Stimulated activated memory B cell treated with anti-CD40 and anti-IgM and Interleukin-4, amounts not matched to agents 10 μg/mL and 1 μg/mL and 100 μg/mL, for 72 hours (primary cell): ENCODE results near the gene NUCB1.
A peak's percentile ranks its signal among the peaks of the same experiment; 100 is the strongest.

Source experiments
- ATAC-seq: fragments of 150-1000 bp; cut with Tn5 transposase; 2 replicates; pipeline ENCODE4 v1.10.0; 2021
- H3K27ac Mint-ChIP-seq: one replicate; pipeline ENCODE4 v1.8.0; 2022; ENCODE audit warnings: mild to moderate bottlenecking, mixed read lengths
- H3K27me3 Mint-ChIP-seq: one replicate; pipeline ENCODE4 v1.8.0; 2022; ENCODE audit warnings: mixed read lengths
- H3K36me3 Mint-ChIP-seq: one replicate; pipeline ENCODE4 v1.8.0; 2022; ENCODE audit warnings: mixed read lengths
- H3K4me1 Mint-ChIP-seq: one replicate; pipeline ENCODE4 v1.8.0; 2022; ENCODE audit warnings: mixed read lengths
- H3K4me3 Mint-ChIP-seq: one replicate; pipeline ENCODE4 v1.8.0; 2022; ENCODE audit warnings: mild to moderate bottlenecking, moderate library complexity, mixed read lengths
- H3K9me3 Mint-ChIP-seq: one replicate; pipeline ENCODE4 v1.8.0; 2022; ENCODE audit warnings: mixed read lengths

NUCB1 gene

DNA sequence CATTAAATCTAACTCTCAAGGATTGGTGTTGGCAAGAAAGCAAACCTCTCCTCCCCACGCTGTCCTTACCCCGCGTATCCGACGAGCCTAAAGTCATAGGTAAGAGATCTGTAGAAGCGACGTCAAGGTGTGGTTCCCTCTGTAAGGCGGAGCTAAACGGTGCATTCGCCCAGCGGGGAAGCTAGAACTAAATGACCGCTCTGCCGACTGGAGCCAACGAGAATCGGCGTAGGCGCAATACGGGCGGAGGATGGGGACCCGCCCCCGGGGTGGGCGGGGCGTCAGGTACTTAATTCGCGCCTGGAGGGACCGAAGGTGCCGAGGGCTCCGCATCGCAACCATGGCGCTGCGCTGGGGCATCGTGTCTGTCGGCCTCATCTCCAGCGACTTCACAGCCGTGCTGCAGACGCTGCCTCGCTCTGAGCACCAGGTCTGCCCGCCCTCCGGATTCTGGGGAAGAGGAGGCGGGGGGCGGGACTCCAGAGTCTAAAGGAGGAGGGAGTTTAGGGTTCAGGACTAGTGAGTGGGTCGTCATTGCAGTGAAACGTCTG lies 33.3 kb downstream of the NUCB1 start, which contains the start of gene DHDH:
TSS of gene DHDH (plus strand) at position 318 of the 551 bp plus-strand sequence. CDS start at position 341, 23 bp downstream.
- H3K4me3 Mint-ChIP-seq: peak within 1 kb of the TSS; percentile 91
- H3K27me3 Mint-ChIP-seq: no peaks in the 10 kb centered on the region
- peak; percentile 94 for ATAC-seq
- H3K27ac Mint-ChIP-seq: peak within 1 kb of the TSS; percentile 72
- no peaks in the 10 kb centered on the region for H3K36me3 Mint-ChIP-seq
- peaks cover 18% of the 10 kb centered on the region for H3K4me1 Mint-ChIP-seq
- no peaks in the 10 kb centered on the region for H3K9me3 Mint-ChIP-seq

DNA sequence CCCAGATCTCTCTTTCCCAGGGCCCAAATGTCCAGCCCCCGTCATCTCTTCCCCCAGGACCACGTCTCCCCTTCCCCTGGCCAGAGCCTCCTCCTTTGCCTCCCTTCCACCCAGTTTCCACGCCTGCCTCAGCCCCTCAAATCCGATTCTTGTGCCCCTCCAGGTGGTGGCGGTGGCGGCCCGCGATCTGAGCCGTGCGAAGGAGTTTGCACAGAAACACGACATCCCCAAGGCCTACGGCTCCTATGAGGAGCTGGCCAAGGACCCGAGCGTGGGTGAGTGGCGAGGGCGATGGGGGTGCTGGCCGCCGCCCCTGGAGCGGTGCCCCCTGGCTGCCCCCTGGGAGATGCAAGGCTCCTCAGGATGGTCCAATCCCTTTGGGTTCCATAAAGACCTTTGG lies 34.7 kb downstream of the NUCB1 start:
- H3K36me3 Mint-ChIP-seq: no peaks in the 10 kb centered on the region
- H3K4me1 Mint-ChIP-seq: peaks cover 18% of the 10 kb centered on the region
- no peaks in the 10 kb centered on the region for H3K9me3 Mint-ChIP-seq
- H3K27ac Mint-ChIP-seq: no peak overlapping the region
- H3K27me3 Mint-ChIP-seq: peaks cover 9% of the 10 kb centered on the region
- ATAC-seq: no peak
- H3K4me3 Mint-ChIP-seq: no peak overlapping the region

DNA sequence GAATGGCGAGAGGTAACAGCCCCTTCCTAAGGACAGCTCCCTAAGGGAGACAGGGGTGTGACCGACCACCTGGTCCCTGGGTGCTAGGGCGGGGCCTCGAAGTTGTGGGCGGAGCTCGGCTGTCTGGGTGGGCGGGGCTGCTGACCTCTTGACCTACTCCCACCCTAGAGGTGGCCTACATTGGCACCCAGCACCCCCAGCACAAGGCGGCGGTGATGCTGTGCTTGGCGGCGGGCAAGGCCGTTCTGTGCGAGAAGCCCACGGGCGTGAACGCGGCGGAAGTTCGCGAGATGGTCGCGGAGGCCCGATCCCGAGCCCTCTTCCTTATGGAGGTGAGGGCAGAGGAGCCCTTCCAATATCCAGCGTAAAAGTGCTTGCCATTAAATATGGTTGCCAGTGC lies 35.8 kb downstream of the NUCB1 start:
- peaks cover 9% of the 10 kb centered on the region for H3K27me3 Mint-ChIP-seq

DNA sequence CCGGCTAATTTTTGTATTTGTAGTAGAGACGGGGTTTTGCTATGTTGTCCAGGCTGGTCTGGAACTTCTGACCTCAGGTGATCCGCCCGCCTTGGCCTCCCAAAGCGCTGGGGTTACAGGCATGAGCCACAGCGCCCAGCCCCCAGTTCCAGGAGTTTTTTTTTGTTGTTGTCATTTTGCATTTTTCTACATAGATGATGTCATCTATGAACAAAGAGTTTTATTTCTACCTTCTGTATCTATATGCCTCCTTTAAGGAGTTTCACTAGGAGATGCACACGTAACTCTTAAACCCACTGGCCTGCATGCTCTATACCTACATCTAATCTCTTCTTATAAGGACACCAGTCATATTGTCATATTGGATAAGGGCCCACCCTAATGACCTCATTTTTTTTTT lies 38.1 kb downstream of the NUCB1 start:
- Mint-ChIP-seq H3K36me3 (no peaks in the 10 kb centered on the region), H3K4me3 (no peak overlapping the region), H3K27me3 (peaks cover 9% of the 10 kb centered on the region), H3K9me3 (no peaks in the 10 kb centered on the region), H3K27ac (no peak overlapping the region), H3K4me1 (peaks cover 14% of the 10 kb centered on the region)
- no peak for ATAC-seq

More for the DNA sequence above, 35.8 kb downstream of the NUCB1 start:
- Mint-ChIP-seq H3K4me3 (no peak overlapping the region), H3K36me3 (no peaks in the 10 kb centered on the region), H3K9me3 (no peaks in the 10 kb centered on the region), H3K4me1 (peaks cover 18% of the 10 kb centered on the region), H3K27ac (no peak overlapping the region)
- no peak for ATAC-seq

DNA sequence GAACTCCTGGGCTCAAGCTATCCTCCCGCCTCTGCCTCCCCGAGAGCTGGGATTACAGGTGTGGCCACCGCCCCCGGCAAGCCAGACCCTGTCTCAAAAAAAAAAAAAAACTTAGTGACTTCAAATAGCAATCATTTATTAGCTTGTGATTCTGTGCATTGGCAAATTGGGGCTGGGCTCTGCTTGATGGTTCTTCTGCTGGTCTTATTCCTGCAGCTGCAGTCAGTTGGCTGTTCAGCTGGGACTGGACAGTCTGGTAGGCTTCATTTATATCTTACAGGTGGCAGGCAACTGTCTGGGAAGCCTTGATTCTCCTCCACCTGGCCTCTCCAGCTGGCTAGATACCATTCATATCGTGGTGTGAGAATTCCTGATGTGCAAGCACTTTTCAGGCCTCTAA lies 40.8 kb downstream of the NUCB1 start:
- H3K27me3 Mint-ChIP-seq: peaks cover 9% of the 10 kb centered on the region
- no peaks in the 10 kb centered on the region for H3K4me1 Mint-ChIP-seq
- no peaks in the 10 kb centered on the region for H3K9me3 Mint-ChIP-seq
- H3K4me3 Mint-ChIP-seq: no peak overlapping the region
- ATAC-seq: no peak
- H3K36me3 Mint-ChIP-seq: no peaks in the 10 kb centered on the region
- no peak overlapping the region for H3K27ac Mint-ChIP-seq

DNA sequence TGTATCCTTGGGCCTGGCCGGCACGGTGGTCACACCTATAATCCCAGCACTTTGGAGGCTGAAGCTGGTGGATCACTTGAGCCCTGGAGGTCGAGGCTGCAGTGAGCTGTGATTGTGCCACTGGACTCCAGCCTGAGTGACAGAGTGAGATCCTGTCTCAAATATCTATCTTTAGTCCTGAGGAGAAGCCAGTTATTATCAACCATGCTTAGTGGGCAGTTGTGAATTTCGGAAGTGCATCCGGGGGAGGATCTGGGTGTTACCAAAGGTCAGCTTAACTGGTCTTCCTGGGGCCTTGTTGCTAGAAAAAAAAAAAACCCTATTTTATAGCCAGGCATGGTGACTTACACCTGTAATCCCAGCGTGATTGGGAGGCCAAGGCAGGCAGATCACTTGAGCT lies 43.0 kb downstream of the NUCB1 start:
- Mint-ChIP-seq H3K36me3 (no peaks in the 10 kb centered on the region), H3K9me3 (no peaks in the 10 kb centered on the region), H3K4me1 (no peaks in the 10 kb centered on the region), H3K4me3 (no peak overlapping the region), H3K27ac (no peak overlapping the region), H3K27me3 (peaks cover 9% of the 10 kb centered on the region)
- no peak for ATAC-seq

DNA sequence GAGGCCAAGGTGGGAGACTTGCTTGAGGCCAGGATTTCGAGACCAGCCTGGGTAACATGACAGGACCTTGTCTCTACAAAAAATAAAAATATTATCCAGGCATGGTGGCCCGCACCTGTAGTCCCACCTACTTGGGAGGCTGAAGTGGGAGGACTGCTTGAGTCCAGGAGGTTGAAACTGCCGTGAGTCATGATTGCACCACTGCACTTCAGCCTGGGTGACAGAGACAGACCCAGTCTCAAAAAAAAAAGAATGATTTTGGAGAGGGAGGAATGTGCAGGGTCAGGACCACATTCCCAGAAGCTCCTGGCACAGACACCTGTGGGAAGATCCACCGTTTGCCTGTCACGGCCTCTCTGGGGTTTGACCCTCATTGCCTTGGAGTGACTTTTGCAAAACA lies 45.3 kb downstream of the NUCB1 start:
- no peaks in the 10 kb centered on the region for H3K27me3 Mint-ChIP-seq
- ATAC-seq: no peak
- H3K36me3 Mint-ChIP-seq: no peaks in the 10 kb centered on the region
- H3K4me3 Mint-ChIP-seq: no peak overlapping the region
- H3K9me3 Mint-ChIP-seq: peaks cover 3% of the 10 kb centered on the region
- H3K27ac Mint-ChIP-seq: no peak overlapping the region
- H3K4me1 Mint-ChIP-seq: no peaks in the 10 kb centered on the region

DNA sequence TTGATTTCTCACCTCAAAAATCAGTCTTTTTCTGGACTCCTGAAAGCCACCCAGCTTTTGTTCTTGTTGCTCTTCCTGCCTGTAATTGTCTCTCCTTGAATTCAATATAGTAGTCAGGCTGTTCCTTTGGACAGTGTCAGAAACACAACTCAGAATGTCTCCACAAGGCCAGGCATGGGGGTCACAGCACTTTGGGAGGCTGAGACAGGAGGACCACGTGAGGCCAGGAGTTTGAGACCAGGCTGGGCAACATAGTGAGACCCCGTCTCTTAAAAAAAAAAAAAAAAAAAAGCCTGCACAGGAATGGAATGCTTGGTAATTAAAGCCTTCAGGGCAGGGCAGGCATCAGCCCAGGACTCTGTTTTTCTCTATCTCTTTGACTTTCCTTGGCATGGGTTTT lies 45.7 kb downstream of the NUCB1 start:
- Mint-ChIP-seq H3K27ac (no peak overlapping the region), H3K9me3 (peaks cover 3% of the 10 kb centered on the region)

DNA sequence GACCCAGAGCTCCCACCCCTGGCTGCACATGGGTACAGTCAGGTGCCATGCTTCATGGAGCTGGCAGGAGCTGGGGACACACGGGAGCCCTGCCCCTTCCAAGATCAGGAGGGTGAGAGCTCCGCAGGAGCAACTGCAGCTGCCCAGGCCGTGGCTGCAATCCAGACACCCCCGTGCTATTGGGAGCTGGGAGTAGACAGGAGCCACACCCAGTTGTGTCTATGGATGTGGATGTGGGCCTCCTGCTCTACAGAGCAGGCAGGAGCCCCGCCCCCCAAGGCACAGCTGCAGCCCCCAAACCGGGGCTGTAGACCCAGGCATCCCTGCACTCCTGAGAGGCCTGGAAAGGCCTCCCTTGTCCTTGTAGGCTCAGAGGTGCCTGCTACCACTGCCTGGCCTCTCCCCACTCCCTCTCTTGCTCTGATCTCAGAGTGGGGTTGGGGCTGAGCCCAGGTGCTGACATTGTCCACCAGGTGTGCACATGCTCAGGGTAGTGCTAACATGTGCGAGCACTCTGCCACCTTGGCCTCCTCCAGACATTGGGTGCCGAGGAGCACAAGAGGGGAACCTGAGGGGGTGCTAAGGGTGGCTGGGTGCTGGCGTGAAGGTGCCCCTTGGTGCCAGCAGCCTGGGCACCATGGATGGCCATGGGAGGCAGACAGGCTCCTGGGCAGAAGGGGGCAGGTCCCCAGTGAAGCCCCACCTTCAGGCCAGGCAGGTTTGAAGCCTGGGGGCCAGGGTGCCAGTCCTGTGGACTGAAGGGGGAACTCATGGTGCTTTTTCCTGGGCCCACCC lies 46.5 kb downstream of the NUCB1 start:
- H3K4me3 Mint-ChIP-seq: no peak overlapping the region
- no peak overlapping the region for H3K27ac Mint-ChIP-seq
- H3K27me3 Mint-ChIP-seq: no peaks in the 10 kb centered on the region
- ATAC-seq: no peak
- H3K36me3 Mint-ChIP-seq: no peaks in the 10 kb centered on the region
- no peaks in the 10 kb centered on the region for H3K4me1 Mint-ChIP-seq
- peaks cover 3% of the 10 kb centered on the region for H3K9me3 Mint-ChIP-seq

More for the DNA sequence above, 45.7 kb downstream of the NUCB1 start:
- Mint-ChIP-seq H3K27me3 (no peaks in the 10 kb centered on the region), H3K36me3 (no peaks in the 10 kb centered on the region), H3K4me1 (no peaks in the 10 kb centered on the region), H3K4me3 (no peak overlapping the region)
- no peak for ATAC-seq

DNA sequence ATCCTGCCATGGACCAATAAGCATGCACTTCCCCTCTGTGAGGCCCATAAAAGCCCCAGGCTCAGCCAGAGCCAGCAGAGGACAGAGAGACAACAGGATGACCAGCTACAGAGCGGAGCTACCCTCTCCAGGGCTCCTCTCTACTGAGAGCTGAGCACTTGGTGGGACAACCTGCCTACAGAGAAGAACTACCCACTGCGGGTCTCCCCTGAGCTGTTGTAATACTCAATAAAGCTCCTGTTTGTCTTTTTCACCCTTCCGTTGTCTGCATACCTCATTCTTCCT lies 47.1 kb downstream of the NUCB1 start:
- no peak overlapping the region for H3K4me3 Mint-ChIP-seq
- H3K4me1 Mint-ChIP-seq: no peaks in the 10 kb centered on the region
- no peak for ATAC-seq
- no peaks in the 10 kb centered on the region for H3K27me3 Mint-ChIP-seq
- no peak overlapping the region for H3K27ac Mint-ChIP-seq
- H3K9me3 Mint-ChIP-seq: peaks cover 3% of the 10 kb centered on the region
- no peaks in the 10 kb centered on the region for H3K36me3 Mint-ChIP-seq

DNA sequence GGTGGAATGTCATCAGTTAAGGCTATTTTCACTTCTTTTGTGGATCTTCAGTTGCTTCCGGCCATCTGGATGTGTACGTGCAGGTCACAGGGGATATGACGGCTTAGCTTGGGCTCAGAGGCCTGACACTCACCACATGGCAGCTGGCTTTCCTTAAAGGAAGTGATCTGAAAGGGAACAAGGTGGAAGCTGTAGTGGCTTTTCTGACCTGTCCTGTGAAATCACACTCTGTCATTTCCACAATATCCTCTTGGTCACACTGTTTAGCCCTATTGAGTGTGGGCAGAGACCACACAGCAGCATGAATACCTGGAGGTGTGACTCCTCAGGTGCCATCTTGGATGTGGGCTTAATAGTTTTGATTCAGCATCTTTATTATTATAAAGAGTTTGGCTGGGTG lies 50.0 kb downstream of the NUCB1 start:
- Mint-ChIP-seq H3K27me3 (no peaks in the 10 kb centered on the region), H3K36me3 (no peaks in the 10 kb centered on the region), H3K4me3 (no peak overlapping the region), H3K27ac (no peak overlapping the region), H3K9me3 (peaks cover 3% of the 10 kb centered on the region), H3K4me1 (peaks cover 1% of the 10 kb centered on the region)
- no peak for ATAC-seq

DNA sequence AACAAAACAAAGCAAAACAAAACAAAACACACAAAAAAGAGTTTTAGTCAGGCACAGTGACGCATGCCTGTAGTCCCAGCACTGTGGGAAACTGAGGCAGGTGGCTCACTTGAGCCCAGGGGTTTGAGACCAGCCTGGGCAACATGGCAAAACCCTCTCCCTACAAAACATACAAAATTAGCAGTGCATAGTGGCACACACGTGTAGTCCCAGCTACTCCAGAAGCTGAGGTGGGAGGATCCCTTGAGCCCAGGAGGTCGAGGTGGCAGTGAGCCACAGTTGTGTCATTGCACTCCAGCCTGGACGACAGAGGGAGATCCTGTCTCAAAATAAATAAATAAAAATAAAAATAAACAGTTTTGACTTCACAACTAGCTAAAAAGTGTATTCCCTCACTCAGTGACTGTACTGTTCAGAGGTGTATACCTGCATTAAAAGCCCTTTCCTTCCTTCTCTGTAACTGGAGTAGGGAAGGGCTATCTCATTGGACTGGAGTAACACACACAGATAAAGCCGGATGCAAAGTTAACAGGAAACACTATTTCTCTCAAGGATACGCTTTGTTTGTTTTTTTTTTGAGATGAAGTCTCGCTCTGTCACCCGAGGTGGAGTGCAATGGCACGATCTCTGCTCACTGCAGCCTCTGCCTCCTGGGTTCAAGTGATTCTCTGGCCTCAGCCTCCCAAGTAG lies 50.9 kb downstream of the NUCB1 start:
- H3K4me3 Mint-ChIP-seq: no peak overlapping the region
- no peak overlapping the region for H3K27ac Mint-ChIP-seq
- no peaks in the 10 kb centered on the region for H3K27me3 Mint-ChIP-seq
- peaks cover 3% of the 10 kb centered on the region for H3K9me3 Mint-ChIP-seq
- peaks cover 9% of the 10 kb centered on the region for H3K4me1 Mint-ChIP-seq
- no peak for ATAC-seq
- peaks cover 3% of the 10 kb centered on the region for H3K36me3 Mint-ChIP-seq

DNA sequence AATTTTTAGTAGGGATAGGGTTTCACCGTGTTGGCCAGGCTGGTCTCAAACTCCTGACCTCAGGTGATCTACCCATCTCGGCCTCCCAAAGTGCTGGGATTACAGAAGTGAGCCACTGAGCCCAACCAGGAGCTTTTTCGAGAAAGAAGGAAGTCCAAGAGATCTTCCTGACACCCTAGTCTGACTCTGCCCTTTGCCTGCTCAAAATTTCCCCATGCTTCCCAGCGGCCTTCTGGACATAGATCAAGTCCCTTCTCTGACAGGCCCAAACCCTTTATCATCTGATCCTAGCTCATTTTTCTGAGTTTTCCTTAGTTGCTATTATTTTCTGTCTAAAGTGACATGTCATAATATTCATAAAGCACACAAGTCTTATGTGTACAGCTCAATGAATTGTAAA lies 53.0 kb downstream of the NUCB1 start:
- no peak overlapping the region for H3K4me3 Mint-ChIP-seq
- no peaks in the 10 kb centered on the region for H3K27me3 Mint-ChIP-seq
- peaks cover 22% of the 10 kb centered on the region for H3K4me1 Mint-ChIP-seq
- peaks cover 3% of the 10 kb centered on the region for H3K9me3 Mint-ChIP-seq
- no peak for ATAC-seq
- no peak overlapping the region for H3K27ac Mint-ChIP-seq
- peaks cover 20% of the 10 kb centered on the region for H3K36me3 Mint-ChIP-seq

DNA sequence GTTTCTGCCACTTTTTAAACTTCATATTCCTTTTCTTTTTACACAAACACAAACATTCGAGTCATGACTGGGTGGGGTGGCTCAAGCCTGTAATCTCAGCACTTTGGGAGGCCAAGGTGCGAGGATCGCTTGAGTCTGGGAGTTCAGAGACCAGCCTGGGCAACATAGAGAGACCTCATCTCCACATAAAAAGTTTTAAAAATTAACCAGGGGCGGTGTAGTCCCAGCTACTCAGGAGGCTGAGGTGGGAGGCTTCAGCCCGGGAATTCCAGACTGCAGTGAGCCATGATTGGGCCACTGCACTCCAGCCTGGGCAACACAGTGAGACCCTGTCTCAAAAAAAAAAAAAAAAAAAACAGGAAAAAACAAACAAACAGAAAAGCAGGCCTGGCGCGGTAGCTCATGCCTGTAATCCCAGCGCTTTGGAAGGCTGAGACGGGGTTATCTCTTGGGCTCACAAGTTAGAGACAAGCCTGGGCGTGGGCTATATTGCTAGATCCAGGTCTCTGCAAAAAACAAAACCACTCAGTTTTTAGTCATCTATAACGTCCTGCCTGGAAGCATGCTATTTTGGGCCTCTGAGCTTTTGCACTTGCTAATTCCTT lies 54.0 kb downstream of the NUCB1 start:
- peaks cover 22% of the 10 kb centered on the region for H3K4me1 Mint-ChIP-seq
- no peaks in the 10 kb centered on the region for H3K9me3 Mint-ChIP-seq
- peak overlapping the region; percentile 77 for H3K27ac Mint-ChIP-seq
- H3K36me3 Mint-ChIP-seq: peaks cover 29% of the 10 kb centered on the region
- peak overlapping the region; percentile 88 for H3K4me3 Mint-ChIP-seq
- ATAC-seq: no peak
- H3K27me3 Mint-ChIP-seq: no peaks in the 10 kb centered on the region

DNA sequence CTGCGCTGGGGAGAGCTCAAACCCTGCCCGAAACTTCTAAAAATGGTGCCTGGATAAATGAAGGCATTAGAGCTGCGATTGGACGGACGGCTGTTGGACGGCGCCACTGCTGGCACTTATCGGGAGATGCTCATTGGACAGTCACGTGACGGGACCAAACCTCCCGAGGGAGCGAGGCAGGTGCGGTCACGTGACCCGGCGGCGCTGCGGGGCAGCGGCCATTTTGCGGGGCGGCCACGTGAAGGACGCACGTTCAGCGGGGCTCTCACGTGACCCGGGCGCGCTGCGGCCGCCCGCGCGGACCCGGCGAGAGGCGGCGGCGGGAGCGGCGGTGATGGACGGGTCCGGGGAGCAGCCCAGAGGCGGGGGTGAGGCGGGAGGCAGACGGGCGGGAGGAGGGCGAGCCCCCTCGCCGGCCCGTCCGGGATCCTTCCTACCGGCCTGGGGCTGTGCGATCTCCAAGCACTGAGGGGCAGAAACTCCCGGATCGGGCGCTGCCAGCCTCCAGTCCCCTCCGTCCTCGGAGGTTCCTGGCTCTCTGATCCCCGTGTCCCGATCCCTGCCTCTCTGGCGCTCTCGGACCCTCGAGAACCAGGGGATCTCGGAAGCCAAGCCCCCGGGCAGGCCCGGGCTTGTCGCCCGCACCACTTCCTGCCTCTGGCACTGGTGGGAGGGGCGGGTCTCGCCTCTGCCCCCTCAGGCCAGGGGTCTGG lies 54.6 kb downstream of the NUCB1 start, which contains the start of gene BAX:
TSS of gene BAX (plus strand) at position 281 of the 713 bp plus-strand sequence. CDS start at position 335, 54 bp downstream.
- Mint-ChIP-seq H3K36me3 (peaks cover 29% of the 10 kb centered on the region), H3K4me3 (peak within 1 kb of the TSS; percentile 88), H3K9me3 (no peaks in the 10 kb centered on the region), H3K27me3 (no peaks in the 10 kb centered on the region), H3K4me1 (peaks cover 22% of the 10 kb centered on the region), H3K27ac (peak within 1 kb of the TSS; percentile 77)
- peak; percentile 95 for ATAC-seq
